Tibial nerve (tissue), 3 donors: ENCODE measurements around the gene GPR33.

ENCODE experiments used
- CTCF ChIP-seq, 5 experiments: fragments of 200-600 bp in 3 of 5; fragments of 450-650 bp in 2 of 5; sonication (generic) in 3 of 5; IDR thresholded peaks; one replicate each; pipeline ENCODE4 v1.5.1; 2016 to 2019; ENCODE audit warnings: antibody characterized with exemption in 5 of 5, mild to moderate bottlenecking in 3 of 5, moderate library complexity in 2 of 5
- POLR2A ChIP-seq, 2 donors: fragments of 450-650 bp; IDR thresholded peaks; one replicate each; pipeline ENCODE4 v1.6.1; 2017; ENCODE audit warnings: antibody characterized with exemption in 2 of 2, mild to moderate bottlenecking in 2 of 2, moderate library complexity in 2 of 2

- no peak for TF ChIP-seq CTCF (IDR thresholded peaks at IDR 0.05)
- TF ChIP-seq POLR2A (IDR thresholded peaks at IDR 0.05): no peak
Observed at GRCh38 chr14:31479027-31479426, 8.8 kb downstream of the GPR33 start.
